Fibroblast of skin of back (primary cell): ENCODE measurements around the gene CD164L2. TPM values are rescaled to one million over a fixed set of nuclear protein-coding genes. Genes with fewer than 3 reads are reported as not detected.
"Not testable (repeated sequence)": the region's sequence is repeated elsewhere in the genome, so short reads cannot be mapped to it uniquely, and the experiment has no call there.

Experiments
- DNase-seq: peaks from one replicate; pipeline ENCODE4 v3.0.0-alpha.2; 2013
- polyA plus RNA-seq, 2 experiments: library from polyadenylated mRNA; unstranded; fragments of 120-200 nt; gene quantifications; one replicate each; pipeline ENCODE4 v1.2.1, GENCODE V29; 2013; ENCODE audit not compliant: insufficient read length in 2 of 2

Gene CD164L2
- not detected for polyA plus RNA-seq (2013, experiment 1 of 2; ENCODE audit: insufficient read length)
- polyA plus RNA-seq (2013, experiment 2 of 2; ENCODE audit: insufficient read length), result not detected

DNA sequence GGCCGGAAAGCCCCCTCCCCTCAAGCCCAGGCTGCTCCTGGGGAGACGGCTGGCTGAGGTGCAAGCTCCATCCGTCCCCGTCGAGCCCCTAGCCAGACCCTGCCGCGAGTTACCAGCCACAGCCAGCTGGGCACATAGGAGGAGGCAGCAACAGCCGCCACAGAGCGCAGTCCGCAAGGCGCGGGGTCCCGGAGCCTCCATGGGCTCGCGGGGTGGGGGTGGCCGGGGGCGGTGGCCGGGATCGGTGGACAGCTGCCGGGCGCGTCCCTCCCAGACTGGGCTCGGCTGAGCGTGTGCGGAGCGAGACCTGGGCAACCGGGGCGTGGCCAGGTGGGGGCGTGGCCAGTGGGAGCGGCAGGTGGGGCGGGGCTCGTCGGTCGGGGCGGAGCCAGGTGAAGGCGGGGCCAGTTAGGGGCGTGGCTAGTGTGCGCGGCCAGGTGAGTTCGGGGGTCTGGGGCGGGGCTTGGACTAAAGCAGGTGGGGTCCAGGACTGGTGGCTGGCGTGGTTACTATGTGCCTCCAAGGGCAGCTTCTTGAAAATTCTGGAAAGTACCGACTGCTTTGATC is at the start of gene CD164L2:
Gene CD164L2, minus strand, starts transcription at position 295 of the 567 bp plus-strand sequence. Its CDS starts 94 bp downstream, at position 201.
- no peak for DNase-seq

DNA sequence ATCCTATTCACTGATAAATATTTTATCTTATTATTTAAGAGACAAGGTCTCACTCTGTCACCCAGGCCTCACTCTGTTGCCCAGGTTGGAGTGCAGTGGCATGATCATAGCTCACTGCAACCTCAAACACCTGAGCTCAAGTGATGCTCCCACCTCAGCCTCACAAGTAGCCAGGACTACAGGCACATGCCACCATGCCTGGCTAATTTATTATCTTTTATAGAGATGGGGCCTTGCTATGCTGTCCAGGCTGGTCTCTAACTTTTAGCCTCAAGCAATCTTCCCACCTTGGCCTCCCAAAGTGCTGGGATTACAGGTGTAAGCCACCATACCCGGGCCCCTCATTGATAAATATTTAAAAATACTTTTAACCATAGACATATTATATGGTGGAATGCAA is 49.6 kb upstream of the CD164L2 start:
- DNase-seq, result not testable (repeated sequence)

DNA sequence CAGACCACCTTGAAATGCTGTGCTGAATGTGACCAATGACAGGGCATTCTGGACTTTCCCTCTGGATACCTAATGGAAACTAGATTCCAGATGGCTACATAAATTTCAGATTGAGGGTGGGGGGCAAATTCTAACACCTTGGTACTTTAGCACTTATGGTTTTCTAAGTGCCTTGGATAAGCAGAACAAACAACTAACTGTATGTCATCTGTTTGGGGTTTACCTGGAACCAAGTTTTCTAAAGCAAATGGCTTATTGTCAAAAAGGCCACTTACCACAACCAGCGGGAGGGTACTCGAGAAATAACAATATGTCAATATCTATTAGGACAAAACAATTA is 48.4 kb upstream of the CD164L2 start:
- no peak for DNase-seq

DNA sequence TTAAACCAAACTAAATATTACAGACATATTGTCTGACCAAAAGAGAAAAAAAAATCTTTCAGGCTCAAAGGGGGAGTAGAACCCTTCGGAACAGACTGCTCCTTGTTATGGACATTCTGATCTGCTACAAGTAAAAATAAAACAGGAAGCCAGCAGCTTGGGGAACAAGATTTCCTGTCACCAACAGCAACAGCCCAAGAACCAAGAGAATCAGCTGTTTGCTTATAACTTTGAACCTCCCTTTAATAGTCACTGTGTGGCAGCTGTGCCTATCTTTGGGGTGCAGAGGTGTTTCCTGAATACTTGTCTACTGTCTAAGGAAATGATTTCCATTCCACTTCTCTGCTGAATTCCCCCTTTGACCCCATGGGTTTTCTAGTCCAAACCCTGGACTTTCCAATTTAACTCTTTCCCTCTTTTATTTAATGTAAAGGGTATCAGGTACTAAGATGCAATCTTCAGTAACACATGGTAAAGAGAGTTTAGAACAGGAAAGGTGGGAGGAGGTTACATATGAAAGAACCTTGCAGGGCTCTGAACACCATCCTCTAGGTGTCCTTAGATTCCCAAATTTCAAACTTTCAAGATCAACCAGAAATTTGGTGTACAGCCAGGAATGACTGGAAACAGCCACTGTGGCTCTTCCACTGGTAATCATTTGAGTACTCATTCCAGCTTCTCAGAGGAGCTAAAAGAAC is 47.9 kb upstream of the CD164L2 start:
- no peak for DNase-seq

DNA sequence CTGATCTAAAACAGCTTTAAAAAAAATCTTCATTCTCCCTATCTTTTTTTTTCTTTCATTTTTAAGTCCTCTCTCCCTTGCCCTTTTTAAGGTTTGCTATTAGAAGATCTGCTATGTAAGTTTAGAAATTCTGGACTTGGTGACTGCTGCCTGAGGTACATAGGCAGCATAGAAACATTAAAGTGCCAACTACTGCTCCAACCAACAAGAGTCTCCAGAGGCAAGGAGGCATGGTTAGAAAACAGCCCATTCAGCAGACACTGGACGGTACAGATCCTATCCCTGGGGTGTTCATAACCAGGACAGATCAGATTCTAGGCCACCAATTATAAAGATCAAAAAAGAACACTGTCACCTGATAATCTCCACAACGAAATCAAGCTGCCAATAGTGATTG is 45.9 kb upstream of the CD164L2 start:
- no peak for DNase-seq

DNA sequence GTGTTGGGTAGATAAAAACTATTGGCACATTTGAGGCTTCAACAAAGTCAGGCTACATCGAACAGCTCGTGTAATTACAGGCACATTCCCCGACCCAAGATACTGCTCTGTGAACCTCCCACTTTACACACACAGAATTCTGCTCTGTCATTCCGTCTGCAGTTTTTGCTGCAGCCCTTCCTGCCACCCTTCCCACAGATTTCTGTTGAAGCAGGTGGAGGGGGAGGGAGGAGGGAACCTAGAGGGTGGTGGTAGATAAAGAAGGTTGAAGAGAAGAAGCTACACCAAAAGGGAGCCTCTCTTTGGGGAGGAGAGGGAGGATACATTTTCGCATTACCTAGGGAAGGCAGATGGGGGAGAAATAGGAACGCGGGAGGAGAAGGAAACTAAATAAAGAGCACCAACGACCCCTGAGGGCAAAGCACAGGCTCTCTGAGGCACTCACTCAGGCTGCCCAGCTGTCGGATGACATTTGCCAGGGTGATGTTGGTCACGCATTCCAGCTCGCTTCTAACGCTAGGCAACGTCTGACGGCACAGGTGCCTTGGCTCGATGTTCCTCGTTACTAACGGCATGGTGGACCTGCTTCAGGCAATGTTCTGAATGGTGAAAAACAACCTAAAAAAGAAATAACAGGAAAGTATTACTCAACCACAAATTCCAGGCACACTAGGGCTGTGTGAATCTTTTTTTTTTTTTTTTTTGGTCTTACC is 45.3 kb upstream of the CD164L2 start:
- no peak for DNase-seq

DNA sequence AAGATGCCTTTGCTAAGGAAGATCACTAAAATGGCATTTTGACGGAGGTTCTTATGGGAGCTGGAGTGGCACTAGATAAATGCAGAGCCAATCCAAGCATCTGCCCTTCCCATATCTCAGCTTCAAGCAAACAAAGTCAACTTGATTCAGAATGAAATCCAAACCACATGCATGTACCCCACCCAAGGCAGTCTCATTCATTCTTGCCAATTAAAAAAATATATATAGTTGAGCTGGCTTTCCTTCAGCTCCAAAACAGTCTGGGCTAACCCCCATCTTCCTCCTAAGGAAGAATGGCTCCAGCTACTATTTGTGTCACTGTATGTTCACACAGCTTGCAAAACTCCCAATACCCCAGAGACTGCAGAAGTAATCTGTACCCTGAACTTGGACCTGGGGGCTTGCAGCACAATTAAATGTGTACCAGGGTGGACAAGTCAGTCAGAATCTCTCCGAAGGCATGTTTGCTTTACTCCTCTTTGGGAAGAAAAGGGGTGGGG is 44.7 kb upstream of the CD164L2 start:
- DNase-seq, result peak; percentile 26

DNA sequence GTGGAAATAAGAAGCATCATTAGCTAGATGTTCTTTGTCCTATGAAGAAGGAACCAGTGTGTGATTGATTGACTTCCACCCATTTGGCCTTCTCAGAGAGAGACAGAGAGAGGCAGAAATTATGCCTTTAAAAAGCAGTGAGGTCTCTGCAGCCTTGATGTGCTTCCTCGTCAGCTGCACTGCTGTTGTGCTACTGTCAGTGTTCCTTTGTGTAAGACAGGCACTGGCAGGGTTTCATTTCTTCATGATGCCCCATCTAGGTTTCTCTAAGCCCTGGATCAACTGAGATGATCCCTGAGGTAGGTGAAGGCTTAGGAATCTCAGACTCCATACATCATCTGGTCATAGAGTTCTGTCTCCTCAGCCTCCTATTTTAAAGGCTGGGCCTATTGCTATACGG is 44.2 kb upstream of the CD164L2 start:
- DNase-seq, result no peak

DNA sequence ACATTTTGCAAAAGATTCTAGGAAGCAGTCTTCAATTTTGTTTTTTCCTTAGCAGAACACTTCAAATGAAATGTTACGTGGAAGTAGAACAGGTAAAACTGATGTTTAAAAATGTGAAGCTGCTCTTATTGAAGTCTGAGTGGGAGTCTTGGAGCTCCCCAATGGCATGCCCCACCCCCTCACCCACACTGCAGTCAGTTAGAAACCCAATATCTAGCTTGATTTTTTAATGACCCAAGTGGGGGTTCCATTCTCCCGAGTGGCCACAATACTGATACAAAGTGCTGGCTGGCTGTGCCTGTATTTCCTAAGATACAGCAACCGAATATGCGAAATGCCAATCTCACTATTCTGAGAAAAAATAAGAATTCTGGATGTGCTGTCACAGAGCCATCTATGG is 40.6 kb upstream of the CD164L2 start:
- no peak for DNase-seq

DNA sequence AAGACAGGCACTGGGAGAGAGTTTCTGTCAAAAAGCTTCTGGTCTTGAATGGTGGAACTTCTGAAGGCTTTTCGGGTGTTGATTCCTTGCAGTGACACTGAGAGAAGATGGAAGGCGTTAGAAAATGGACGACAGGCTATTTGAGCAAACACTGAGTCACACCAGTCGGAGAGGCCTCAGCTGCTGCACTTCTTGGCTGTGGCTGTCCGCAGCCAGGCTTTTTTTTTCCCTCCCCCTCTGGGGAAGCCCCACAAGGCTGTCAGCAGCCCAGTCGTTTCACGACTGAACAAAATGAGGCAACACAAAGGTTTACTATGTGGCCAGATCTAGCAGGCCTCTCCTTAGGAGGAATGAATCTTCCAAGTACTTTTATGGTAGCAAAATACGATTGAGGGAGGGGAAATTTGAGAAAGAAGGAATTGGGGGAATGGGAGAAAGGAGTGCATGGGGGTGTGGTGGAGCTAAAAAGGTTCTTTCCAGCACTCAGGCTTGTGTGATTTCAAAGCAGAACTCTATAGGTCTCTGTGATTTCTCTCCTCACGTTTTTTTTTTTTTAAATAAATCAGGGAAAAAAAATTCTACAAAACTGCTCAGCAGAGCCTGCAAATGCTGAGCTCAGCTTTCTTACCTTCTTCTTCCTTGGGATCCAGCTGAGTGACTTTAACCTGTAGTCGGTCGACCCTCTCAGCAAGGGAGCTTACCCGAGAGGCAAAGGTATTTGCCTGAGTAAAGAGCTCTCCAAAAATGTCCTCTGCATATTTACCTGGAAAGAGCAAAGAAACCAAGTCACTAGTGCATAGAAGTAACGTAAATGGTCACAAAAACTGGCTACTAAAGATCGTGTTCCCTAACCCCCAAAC is 35.4 kb upstream of the CD164L2 start:
- peak; percentile 93 for DNase-seq

DNA sequence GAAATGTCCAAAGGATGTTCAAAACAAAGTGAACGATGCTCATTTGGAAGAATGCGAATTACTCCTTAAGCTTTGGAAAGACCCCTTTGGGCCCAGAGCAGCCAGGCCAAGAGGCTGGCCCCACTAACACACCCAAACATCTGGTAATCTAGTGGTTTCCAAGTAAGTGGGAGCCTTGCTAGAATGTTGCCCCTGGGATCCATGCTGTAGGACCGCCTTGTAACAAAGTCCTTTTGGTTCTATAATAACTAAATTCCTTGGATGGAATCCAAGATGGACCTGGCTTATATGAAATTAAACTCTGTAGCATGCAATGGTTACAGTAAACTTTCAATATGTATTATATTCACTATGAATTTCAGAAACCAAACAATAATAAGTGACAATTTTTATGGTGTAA is 34.6 kb upstream of the CD164L2 start:
- DNase-seq, result no peak

DNA sequence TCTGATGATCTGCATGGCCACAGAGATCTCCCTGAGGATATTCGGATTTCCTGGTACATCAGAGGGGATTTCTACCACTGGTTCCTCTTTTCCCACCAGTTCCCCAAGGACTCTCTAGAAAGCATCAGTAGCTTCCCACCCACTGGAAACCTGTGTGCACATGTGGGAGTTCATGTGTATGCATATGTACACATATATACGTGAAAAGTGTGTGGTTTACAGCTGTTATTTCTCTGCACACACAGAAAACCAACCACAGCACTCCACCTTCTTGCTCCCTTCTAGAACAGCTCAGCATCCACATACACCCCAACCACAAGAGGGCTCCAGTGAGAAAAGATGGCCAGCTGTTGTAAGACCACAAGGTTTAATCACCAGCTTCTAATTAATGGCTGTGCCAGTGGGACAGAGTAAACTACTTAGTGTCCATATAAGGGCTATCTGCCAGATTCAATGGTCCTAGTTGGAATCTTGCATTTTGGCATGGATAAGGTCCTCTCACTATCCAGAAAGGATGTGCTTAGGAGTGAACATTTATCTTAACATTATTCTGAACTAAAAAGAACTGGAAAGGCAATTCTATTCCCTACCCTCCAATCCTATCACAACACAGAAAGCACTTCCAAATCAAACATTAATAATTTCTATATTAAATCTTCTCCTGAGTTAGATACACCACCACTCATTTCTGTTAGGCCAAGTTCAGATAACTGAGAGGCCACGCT is 33.4 kb upstream of the CD164L2 start:
- DNase-seq, result peak; percentile 67

DNA sequence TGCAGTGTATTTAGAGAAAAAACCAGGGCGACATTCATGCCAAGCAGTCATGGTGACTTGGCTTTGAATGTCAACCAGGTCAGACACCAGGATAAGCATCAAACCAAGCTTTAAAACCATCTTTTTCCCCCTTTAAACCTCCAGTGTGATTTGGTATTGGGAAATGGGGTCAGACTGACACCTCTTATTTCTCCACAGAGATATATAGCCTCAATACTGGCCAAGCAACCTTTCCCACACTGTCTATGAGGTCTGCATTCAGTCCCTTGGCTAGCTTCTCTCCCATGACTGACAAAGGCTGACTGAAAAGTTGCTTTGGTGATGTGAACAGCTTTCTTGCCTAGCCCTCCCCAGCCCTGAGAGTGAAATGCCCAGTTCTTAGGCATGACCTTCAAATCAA is 31.0 kb upstream of the CD164L2 start:
- DNase-seq, result no peak

DNA sequence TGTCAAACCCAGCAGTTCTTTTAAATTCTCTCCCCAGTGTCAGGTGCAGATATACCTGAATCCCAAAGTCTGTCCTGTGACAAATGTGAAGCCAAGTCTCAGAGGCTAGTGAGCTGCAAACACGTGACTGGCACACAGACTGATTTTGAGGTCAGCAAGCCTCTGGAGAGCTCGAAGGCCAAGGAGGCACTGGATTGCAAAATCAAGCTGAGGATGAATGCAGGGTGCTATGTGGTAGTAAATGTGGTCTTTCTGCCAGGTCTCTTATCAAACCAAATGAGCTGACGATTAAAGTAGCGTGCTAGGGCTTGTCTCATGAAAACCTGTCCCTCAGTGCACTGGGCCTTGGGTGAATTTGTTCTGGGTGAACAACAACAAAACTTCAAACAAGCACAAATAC is 29.9 kb upstream of the CD164L2 start:
- no peak for DNase-seq

DNA sequence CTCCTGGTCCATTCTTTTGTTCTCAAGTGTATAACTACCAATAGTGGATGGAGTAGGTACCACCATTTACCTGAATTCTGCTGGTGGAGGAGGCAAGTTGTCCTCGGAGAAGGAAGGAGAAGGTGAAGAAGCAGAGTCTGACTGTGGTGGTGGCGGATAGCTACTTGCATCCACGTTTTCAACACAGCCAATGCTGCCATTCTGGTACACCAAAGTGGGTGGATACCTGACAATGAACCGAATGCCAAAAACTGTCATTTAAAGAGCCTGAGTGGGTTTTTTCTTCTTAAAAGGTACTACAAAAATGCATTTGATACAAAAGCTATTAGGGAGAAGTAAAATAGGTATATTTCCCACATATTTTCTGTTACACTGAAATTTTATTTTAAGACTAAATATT is 29.4 kb upstream of the CD164L2 start:
- DNase-seq, result no peak

DNA sequence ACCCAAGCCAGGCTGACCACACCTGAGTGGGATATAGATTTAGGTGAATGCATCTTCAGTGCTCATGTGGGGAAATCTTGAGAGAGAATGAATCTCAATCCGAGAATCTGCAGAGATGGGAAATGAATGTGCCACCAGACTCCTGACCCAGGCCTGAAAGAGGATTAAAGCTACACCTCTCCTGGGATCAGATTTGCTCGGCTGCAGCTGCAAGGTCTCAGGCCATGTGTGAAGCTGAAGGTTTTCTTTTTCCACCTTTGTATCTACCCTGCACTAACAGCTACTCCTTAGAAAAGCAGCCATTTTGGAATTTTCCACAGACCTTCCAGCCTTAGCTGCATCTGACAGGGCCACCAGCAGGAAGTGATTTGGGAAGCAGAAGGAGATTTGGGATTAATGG is 27.6 kb upstream of the CD164L2 start:
- no peak for DNase-seq

DNA sequence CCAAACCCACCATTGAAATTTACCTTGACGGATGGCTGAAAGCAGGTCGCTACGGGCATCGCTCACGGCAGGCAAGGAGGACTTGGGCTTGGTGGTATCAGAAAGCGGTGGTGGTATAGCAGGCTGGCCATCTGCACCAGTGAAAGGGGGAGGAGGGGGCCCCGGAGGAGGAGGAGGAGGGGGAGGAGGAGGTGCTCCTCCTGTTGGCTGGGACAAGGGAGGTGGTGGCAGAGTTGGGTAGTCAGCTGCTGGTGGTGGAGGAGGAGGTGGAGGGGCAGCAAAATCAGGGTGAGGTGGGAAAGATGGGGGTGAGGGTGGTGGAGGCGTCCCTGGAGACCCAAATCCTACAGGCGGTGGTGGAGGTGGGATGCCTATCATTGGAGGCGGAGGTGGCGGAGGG is 26.5 kb upstream of the CD164L2 start:
- DNase-seq, result no peak

DNA sequence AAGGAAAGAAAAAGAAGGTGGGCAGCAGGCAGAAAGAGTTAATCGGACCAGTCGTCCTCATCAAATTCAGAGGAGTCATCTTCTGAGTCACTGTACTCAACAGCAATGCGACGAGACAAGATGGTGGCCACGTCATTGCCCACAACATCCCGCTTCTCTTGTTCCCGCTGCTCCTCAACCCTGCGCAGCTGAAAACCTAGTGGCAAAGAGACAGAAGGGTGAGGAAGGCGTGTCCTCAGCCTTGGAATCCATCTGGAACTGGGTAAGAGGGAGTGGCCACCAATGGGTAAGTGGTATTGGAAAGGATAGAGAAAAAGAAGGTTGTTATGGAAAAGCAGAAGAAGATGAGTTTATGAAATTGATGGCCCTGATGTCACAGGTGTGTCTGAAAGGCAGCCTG is 25.0 kb upstream of the CD164L2 start:
- peak; percentile 53 for DNase-seq

DNA sequence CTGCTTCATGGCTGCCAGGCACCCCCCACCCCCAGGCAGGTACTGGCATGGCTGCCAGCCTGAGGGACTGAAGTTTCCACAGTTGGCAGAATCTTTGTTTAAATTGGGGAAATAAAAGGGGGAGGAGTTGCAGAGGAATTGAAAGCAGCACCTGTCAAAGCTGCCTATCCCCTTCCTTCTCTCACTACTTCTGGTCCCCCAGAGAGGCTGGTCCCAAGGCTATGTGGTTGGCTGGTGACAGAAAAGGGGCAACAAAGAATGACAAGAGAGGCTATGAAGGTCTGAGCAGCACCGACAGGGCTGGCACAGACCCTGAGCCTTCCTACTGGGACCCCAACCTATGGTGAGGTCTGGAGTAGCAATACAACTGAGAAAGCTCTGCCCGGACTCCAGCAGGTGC is 23.7 kb upstream of the CD164L2 start:
- DNase-seq, result not testable (repeated sequence)

DNA sequence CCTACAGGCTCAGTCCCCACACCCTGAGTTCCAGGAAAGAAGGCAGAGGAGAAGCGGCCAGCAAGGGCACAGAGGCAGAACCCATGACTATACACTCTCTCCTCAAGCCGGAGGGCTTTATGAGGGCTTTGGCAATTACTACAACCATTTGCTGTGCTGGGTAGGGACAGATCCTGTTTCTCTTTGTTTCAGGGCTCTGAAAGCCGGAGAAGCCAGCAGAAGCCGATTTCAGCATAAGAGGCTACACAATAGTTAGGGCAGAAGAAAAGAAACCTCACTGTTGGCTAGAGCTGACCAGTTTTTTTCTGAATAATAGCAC is 23.2 kb upstream of the CD164L2 start:
- no peak for DNase-seq

DNA sequence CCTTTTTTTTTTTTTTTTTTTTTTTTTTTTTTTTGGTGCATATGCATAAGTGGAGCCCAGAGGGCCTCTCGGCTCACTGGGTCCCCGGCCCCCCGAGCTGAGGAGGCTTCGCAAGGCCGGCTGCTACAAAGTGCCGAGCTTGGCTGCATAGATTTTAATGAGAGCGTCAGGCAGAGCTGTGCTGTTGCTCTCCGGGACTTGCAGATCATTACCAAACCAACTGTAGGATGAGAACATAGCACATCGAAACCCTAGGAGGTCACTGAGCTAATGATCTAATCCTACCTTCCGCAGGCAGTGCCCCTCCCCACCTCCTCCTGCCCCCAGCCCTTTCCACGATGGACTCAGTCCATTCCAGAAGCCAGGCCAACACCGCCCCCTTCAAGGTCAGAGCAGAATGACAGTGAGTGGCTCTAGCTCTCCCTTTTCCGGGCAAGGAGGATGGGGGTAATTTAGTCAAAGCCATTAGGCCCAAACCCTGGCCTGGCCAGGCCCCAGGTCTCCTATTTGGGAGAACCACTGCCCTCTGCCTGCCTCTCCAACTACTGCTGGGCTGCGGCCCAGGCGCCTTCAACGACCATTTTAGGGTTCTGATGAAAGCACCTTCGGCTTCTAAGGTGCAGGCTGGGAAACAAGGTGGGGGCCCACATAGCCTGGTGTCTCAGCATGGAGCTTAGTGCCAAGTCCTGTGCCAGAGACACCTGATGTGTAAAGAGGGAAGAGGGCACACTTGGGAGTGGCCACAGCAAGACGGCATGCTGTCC is 22.6 kb upstream of the CD164L2 start:
- not testable (repeated sequence) for DNase-seq
